Natural killer cell treated with Interleukin-12 subunit alpha and Interleukin-12 subunit beta and Interleukin-15 and Interleukin-18, amount 100 ng/mL, for 72 hours (primary cell): ENCODE measurements around the gene SNX20. TPM values are rescaled to one million over a fixed set of nuclear protein-coding genes. Genes with fewer than 3 reads are reported as not detected.

Experiments used
- ATAC-seq, 2 donors: fragments of 150-1000 bp; cut with Tn5 transposase in 1 of 2; sonication (Bioruptor Pico), chemical (Tn5 transposase) in 1 of 2; 2 replicates each; pipeline ENCODE4 v1.10.0; 2021
- DNase-seq: peaks from one replicate; pipeline ENCODE4 v3.0.0; 2022; ENCODE audit warnings: low spot score
- H3K27ac Mint-ChIP-seq, 2 donors: 1 replicate in 1 of 2; 2 replicates in 1 of 2; pipeline ENCODE4 v1.8.0; 2022; ENCODE audit warnings: mixed read lengths in 2 of 2, mild to moderate bottlenecking in 1 of 2, moderate library complexity in 1 of 2
- H3K27me3 Mint-ChIP-seq, 2 donors: 1 replicate in 1 of 2; 2 replicates in 1 of 2; pipeline ENCODE4 v1.8.0; 2022; ENCODE audit warnings: mixed read lengths in 2 of 2
- H3K36me3 Mint-ChIP-seq: one replicate; pipeline ENCODE4 v1.8.0; 2022; ENCODE audit warnings: mixed read lengths
- H3K4me1 Mint-ChIP-seq, 2 donors: 1 replicate in 1 of 2; 2 replicates in 1 of 2; pipeline ENCODE4 v1.8.0; 2022; ENCODE audit warnings: low read depth in 2 of 2, mixed read lengths in 2 of 2, mild to moderate bottlenecking in 1 of 2
- H3K4me3 Mint-ChIP-seq: one replicate; pipeline ENCODE4 v1.8.0; 2022; ENCODE audit warnings: mixed read lengths
- H3K9me3 Mint-ChIP-seq: 2 replicates; pipeline ENCODE4 v1.8.0; 2022; ENCODE audit warnings: mixed read lengths
- total RNA-seq, 2 donors: library from RNA; stranded (reverse); gene quantifications; one replicate each; pipeline ENCODE4 v1.2.3, GENCODE V29; 2022

SNX20 gene
- total RNA-seq, 2 donors from 2014 or later = 26.2 to 38.4 TPM

DNA sequence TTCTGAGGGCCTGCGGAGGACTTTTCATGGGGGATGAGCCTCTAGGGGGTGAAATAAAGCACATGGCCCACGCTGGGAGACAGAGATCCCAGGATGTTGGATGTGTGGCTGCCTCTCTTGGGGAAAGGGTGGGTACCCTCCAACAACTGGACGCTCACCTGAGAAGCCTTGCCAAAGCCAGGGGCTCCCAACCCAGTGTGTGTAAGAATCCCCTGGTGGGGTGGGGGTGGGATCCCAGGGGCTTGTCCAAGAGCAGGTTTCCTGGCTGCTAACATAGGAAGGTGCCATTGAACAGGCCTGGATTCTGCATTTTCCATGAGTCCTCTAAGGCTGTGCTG, 587 bp downstream of the SNX20 start:
- DNase-seq (no peak), ATAC-seq (no peak)
- Mint-ChIP-seq H3K27ac (peak overlapping the region; percentile 90 to 92), H3K27me3 (no peaks in the 10 kb centered on the region), H3K4me1 (peaks cover 66% of the 10 kb centered on the region in 2 donors), H3K4me3 (peak overlapping the region; percentile 87), H3K9me3 (peaks cover 4% of the 10 kb centered on the region), H3K36me3 (no peaks in the 10 kb centered on the region)

DNA sequence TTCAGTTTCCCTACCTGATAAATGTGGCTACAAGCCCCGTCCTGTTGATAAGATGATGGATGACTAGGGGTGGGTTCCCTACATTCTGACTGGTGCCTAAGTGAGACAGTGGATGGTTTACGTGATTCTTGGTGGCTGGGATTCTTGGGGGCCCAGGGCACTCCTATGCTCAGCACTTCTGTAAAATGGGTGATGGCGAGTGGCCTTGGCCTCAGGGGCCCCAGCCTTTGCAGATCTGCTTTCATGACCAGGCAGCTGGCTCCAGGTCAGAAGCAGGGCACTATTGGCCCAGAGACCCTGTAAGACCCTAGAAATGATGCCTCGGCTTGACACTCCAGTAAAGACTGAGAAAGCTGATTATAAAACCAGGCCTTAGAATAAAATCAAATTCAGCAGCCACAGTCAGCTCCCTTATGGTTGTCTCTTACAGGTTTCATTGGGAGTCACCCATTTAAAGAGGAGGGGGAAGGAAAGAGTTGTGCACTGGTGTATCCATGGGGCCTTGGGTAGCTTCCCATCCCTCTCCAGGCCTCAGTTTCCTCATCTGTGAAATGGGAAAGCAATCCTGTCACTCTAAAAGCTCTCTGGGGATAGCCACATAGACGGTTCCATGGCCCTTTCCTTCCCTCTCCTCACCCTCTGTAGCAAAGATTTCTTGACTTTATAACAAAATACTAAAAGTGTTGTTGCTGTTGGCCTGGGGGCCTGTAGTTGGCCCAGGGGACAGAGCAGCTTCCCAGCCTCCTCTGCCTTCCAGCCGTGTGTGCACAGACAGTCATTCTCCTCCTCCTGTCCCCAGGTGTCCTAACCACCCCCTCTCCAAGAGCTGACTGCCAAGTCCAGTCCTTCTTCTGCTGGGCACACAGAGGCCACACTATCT, 1.2 kb downstream of the SNX20 start:
- Mint-ChIP-seq H3K27ac (peak overlapping the region; percentile 90 to 92), H3K36me3 (peaks cover 3% of the 10 kb centered on the region)

DNA sequence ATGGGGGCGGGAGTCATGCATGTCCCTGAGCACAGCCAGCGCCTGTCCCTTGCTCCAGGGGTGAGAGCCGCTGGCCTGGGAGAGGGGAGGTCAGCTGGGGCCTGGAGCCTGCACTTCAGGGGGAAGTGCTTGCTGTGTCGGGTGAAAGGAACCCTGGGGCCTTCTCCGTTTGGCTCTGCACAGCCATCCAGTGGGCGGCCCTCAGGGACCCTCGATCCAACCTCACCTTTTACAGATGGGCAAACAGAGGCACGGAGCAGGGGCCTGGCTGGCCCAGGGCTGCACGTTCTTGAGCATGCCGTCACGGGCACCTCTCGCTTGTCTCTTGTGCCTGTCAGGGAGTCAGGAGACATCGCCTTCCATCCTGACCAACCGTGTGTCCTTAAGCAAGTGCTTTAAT, 1.8 kb downstream of the SNX20 start:
- Mint-ChIP-seq H3K4me3 (peak overlapping the region; percentile 87), H3K4me1 (peaks cover 53 to 54% of the 10 kb centered on the region in 2 donors), H3K27ac (peak overlapping the region; percentile 90 to 92), H3K36me3 (peaks cover 6% of the 10 kb centered on the region), H3K27me3 (no peaks in the 10 kb centered on the region), H3K9me3 (no peaks in the 10 kb centered on the region)
- ATAC-seq = no peak
- no peak for DNase-seq

More for the DNA sequence above, 1.2 kb downstream of the SNX20 start:
- DNase-seq (no peak), ATAC-seq (no peak)
- no peaks in the 10 kb centered on the region for H3K27me3 Mint-ChIP-seq
- H3K4me1 Mint-ChIP-seq = peaks cover 60% of the 10 kb centered on the region in 2 donors
- H3K4me3 Mint-ChIP-seq = peak overlapping the region; percentile 87
- H3K9me3 Mint-ChIP-seq = peaks cover under 1% of the 10 kb centered on the region

DNA sequence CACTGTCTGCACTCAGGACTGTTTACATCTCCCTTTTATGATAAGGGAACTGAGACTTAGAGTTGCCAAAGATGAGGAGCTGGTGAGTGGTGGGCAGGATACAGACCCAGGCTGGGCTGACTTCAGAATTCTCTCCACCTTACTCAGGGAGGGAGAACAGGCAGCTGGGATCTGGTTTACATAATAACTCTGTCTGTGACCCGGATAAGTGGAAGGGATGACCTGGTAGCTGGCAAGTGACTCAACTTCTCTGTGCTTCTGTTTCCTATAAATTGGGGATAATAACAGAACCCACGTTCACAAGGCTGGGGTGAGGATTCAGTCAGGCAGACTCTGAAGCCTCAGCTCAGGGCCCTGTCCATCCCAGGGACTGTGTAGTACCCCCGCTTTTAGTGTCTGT, 2.6 kb downstream of the SNX20 start:
- Mint-ChIP-seq H3K9me3 (no peaks in the 10 kb centered on the region), H3K27me3 (no peaks in the 10 kb centered on the region), H3K36me3 (peaks cover 6% of the 10 kb centered on the region), H3K27ac (peak overlapping the region; percentile 90 to 92), H3K4me3 (peak overlapping the region; percentile 82), H3K4me1 (peaks cover 46% of the 10 kb centered on the region in 2 donors)
- no peak for ATAC-seq
- no peak for DNase-seq

DNA sequence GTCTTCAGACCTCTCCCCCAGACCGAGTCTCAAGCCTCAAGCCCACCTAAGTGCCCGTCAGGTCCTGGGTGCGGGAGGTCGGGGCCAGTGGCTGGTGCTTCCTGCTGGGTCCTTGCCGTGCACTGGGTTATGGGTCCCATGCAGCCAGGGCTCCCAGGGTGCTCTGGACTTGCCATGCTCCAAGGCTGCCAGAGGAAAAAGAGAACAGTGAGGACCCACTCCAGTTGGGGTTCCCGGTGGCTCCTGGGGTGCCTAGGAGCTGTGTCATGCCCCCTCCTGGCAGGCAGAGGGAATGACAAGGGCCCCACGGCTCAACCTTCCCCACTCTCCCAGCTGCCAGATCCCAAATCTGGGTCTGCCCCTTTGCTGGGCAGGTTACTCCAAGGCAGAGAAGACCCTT, 3.8 kb downstream of the SNX20 start:
- Mint-ChIP-seq H3K27ac (peak overlapping the region; percentile 90 to 92), H3K4me1 (peaks cover 35 to 37% of the 10 kb centered on the region in 2 donors), H3K27me3 (no peaks in the 10 kb centered on the region), H3K9me3 (peaks cover 2% of the 10 kb centered on the region), H3K36me3 (peaks cover 15% of the 10 kb centered on the region), H3K4me3 (peak overlapping the region; percentile 15)
- DNase-seq (no peak), ATAC-seq (no peak)

DNA sequence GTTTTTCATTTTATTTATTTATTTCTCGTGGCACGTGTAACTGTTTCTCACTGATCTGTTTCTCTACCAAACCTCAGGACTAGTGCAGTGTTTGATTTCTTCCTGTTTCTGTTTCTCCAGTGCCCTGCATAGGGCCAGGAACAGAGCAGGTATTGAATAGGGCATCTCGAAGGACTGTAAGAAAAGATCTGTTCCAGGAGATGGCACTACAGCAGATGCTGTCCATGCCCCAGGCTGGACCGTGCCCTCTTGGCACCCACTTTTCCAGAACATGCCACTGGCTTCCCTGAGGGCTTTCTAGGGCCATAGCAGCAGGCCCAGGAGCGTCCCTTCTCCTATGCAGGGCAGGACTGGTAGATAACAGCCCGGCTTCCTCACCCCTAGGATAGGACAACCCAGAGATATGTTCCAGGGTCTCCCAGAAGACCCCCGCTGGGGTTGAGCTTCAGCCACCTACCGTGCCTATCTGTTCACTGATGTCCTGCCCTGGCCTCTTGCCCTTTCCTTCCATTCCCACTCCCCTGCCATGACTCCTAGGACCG, 4.4 kb downstream of the SNX20 start:
- Mint-ChIP-seq H3K9me3 (peaks cover 4% of the 10 kb centered on the region), H3K36me3 (peaks cover 21% of the 10 kb centered on the region), H3K4me1 (peaks cover 29 to 35% of the 10 kb centered on the region in 2 donors), H3K27ac (peak overlapping the region; percentile 90 to 92), H3K4me3 (no peak overlapping the region), H3K27me3 (no peaks in the 10 kb centered on the region)
- no peak for ATAC-seq
- no peak for DNase-seq

DNA sequence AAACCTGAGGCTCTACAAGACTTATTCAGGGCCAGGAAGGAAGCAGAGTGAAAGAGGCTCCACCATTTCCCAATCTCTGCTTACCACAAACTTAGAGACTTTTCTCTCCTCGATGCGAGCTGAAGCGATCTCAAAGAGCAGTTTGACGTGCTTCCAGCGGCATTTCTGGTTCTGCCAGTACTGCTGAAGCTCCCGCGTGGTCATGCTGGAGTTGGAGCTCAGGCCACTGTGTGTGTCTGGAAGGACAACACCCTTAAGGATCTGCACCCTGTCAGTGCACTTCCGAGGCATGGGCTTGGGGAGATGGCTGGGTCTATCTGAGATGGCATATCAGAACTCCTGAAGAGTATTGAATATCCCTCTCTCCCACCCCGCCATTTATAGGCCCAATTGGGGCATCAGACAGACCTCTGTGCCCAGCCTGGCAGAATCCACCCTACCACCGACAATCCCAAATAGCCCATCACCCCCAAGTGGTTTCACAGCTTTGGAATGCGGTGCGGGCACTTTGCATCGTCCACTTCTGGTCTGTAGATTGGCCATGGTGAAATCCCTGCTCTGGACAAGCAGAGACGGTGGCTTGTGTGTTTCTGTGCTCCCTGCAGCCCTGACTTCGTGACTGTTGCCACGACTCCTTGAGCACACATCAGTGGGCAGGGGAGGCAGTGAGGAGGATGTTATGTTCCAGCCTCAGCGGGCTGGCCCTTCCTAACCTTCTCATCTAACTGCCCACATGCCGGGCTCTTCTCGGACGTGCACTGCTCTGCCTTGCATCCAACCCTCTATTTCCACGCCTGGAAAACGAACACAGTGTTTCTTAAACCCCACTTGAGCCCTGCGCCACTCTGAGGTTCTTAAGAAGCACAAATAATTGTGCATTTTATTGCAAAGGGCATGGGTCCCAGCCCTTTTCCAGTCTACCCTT, 5.2 kb downstream of the SNX20 start:
- Mint-ChIP-seq H3K4me1 (peaks cover 30 to 35% of the 10 kb centered on the region in 2 donors), H3K27me3 (no peaks in the 10 kb centered on the region), H3K27ac (peak overlapping the region in 1 of 2 donors; percentile 90), H3K9me3 (peaks cover 7% of the 10 kb centered on the region), H3K36me3 (peaks cover 27% of the 10 kb centered on the region), H3K4me3 (no peak overlapping the region)
- ATAC-seq = no peak
- no peak for DNase-seq

DNA sequence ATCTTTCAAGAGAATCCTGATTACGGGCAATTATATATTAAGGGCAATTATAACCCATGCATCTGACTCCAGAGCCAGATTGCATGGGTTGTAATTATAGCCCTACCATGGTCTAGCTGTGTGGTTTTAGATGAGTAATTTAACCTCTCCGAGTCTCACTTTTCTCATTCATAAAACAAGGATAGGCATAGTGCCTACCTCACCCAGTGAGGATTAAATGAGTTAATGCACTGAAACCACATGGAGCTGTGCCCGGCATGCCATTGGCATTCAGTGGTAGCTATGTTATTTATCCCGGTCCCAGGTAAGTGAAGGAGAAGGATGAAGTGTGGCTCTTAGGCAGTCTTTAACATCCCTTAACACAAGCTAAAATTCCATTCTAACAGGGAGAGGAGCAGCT, 6.3 kb downstream of the SNX20 start:
- Mint-ChIP-seq H3K27ac (no peak overlapping the region), H3K36me3 (peaks cover 27% of the 10 kb centered on the region), H3K9me3 (peaks cover 7% of the 10 kb centered on the region), H3K27me3 (no peaks in the 10 kb centered on the region), H3K4me1 (peaks cover 22 to 32% of the 10 kb centered on the region in 2 donors), H3K4me3 (no peak overlapping the region)
- DNase-seq = no peak
- ATAC-seq = no peak

DNA sequence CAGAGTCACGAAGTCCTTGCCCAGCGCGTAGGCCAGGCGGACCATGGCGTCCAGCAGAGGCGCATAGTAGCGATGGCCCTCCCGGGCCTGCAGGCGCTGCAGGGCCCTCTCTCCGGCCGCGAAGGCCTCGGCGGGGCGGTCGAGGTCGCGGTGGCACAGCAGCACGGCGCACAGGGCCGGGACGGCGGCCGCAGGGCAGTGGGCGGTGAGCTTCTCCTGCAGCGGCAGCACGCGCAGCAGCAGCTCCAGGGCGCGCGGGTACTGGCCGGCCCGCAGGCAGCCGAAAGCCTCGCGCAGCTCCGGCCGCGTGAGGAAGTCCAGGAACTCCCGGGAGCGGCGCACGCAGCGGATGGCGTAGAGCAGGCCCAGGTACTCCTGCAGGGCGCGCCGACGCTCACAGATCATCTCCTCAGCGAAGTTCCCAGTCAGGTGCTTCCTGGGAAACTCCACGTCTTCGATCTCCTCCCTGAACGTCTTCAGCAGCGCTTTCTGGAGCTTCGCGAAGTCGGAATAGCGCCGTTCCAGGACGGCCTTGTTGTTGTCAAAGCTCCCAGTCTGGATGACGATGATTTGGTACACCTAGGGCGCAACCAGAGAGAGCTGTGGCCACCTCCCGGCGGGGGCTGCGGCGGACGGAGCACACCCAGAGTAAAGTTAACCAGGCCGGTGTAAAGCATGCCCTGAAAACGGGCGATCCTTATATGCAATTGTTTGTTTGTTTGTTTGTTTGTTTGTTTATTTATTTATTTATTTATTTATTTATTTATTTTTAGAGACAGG, 7.4 kb downstream of the SNX20 start:
- ATAC-seq (no peak), DNase-seq (no peak)
- peaks cover 13 to 24% of the 10 kb centered on the region in 2 donors for H3K4me1 Mint-ChIP-seq
- peaks cover 7% of the 10 kb centered on the region for H3K9me3 Mint-ChIP-seq
- H3K27ac Mint-ChIP-seq = no peak overlapping the region
- no peaks in the 10 kb centered on the region for H3K27me3 Mint-ChIP-seq
- H3K36me3 Mint-ChIP-seq = peaks cover 27% of the 10 kb centered on the region
- H3K4me3 Mint-ChIP-seq = no peak overlapping the region

DNA sequence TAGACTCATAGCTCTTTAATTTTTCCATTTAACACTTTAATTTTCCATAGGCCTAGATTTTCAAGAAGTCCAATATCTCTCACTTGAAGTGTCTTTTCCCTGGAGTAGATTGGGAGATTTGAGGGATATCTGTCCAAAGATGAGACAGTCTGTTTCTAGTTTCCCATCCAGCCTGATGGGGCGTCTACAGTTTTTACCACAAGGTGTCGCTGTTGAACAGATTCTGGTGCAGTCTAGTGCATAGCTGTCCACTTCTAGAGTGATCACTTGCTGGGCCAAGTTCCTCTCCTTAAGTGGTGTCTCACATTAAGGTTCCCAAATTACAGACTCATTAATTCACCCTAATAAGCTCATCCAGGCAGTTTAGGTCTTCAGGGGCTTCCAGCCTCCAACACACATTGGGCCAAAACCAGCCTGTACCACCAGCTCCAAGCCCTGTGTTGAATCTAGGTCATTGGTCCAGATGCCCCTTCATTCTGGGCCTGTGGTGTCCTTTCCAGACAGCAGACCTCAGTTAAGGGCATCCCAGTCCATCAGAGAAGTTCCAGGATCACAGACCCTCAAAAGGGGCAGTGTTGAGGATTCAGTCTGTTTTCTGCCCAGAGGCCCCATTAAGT, 9.4 kb downstream of the SNX20 start:
- Mint-ChIP-seq H3K9me3 (peaks cover 7% of the 10 kb centered on the region), H3K4me1 (peaks cover 22 to 24% of the 10 kb centered on the region in 2 donors), H3K4me3 (no peak overlapping the region), H3K27me3 (no peaks in the 10 kb centered on the region), H3K36me3 (peaks cover 27% of the 10 kb centered on the region), H3K27ac (peak overlapping the region; percentile 34 to 38)
- DNase-seq (no peak), ATAC-seq (peak in 1 of 2 donors; percentile 34)

DNA sequence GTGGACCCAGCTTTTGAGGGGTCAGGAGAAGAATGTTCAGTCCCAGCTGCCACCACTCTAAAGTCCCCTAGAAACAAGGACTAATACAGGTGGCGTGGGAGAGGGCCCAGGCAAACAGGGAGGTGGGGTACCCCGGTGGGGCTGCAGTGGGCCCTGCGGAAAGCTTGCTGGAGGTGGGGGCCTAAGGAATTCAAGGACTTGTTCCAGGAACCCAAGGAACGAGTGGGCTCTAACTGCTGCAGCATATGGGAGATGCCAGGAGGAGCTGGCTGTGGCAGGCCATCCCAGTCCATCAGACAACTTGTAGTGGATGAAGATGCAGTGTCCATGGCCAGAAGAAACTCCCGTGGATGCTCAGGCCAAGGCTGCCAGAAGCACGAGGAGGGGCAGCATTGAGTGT, 10.6 kb downstream of the SNX20 start:
- Mint-ChIP-seq H3K36me3 (peaks cover 27% of the 10 kb centered on the region), H3K9me3 (peaks cover 7% of the 10 kb centered on the region), H3K4me3 (no peak overlapping the region), H3K27ac (no peak overlapping the region), H3K4me1 (peaks cover 24 to 30% of the 10 kb centered on the region in 2 donors), H3K27me3 (no peaks in the 10 kb centered on the region)
- ATAC-seq (no peak), DNase-seq (no peak)

DNA sequence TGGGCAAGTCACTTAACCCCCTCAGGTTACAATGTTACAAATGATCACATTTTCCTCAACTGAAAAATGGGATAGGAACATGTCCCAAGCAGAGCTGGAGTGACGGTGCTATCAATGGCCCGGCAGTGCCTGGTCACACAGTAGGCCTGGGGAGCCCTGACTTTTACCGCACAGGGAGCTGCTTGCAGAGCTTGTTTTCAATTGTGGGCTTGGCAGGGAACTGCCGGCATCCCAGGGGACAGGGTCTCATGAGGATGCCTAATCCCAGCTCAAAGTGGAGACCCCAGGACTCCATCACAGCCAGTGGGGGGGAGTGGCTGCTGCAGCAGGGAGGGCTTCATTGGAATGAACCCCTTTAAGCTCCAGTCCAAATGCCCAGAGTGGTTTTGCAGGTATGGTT, 11.4 kb downstream of the SNX20 start:
- Mint-ChIP-seq H3K27ac (no peak overlapping the region), H3K27me3 (no peaks in the 10 kb centered on the region), H3K36me3 (peaks cover 23% of the 10 kb centered on the region), H3K9me3 (peaks cover 7% of the 10 kb centered on the region), H3K4me1 (peaks cover 24 to 37% of the 10 kb centered on the region in 2 donors), H3K4me3 (no peak overlapping the region)
- no peak for ATAC-seq
- DNase-seq = no peak
